ENCODE measurements around the gene PPA1. TPM values are rescaled to one million over a fixed set of nuclear protein-coding genes. Genes with fewer than 3 reads are reported as not detected.
"Not testable (repeated sequence)": the region's sequence is repeated elsewhere in the genome, so short reads cannot be mapped to it uniquely, and the experiment has no call there.

Gene PPA1
- total and polyA plus RNA-seq, 10 donors, result 54.8 to 133 (median 78.5) TPM

GRCh38 chr10:70186571-70186970, 46.7 kb downstream of the PPA1 start:
- no peak overlapping the region for H3K27ac ChIP-seq
- peaks cover 0 to 29% (median 13%) of the 10 kb centered on the region in 6 donors for H3K4me1 ChIP-seq
- DNase-seq, result no peak
- no peaks in the 10 kb centered on the region for H3K36me3 ChIP-seq
- WGBS, 5 donors, result 87 to 90% (median 89%) methylated on average over 3 of the region's 3 CpGs
- TF ChIP-seq, protein P1, sequence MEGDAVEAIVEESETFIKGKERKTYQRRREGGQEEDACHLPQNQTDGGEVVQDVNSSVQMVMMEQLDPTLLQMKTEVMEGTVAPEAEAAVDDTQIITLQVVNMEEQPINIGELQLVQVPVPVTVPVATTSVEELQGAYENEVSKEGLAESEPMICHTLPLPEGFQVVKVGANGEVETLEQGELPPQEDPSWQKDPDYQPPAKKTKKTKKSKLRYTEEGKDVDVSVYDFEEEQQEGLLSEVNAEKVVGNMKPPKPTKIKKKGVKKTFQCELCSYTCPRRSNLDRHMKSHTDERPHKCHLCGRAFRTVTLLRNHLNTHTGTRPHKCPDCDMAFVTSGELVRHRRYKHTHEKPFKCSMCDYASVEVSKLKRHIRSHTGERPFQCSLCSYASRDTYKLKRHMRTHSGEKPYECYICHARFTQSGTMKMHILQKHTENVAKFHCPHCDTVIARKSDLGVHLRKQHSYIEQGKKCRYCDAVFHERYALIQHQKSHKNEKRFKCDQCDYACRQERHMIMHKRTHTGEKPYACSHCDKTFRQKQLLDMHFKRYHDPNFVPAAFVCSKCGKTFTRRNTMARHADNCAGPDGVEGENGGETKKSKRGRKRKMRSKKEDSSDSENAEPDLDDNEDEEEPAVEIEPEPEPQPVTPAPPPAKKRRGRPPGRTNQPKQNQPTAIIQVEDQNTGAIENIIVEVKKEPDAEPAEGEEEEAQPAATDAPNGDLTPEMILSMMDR (IDR thresholded peaks at IDR 0.05 in 8 of 11, conservative IDR thresholded peaks at IDR 0.05 in 3 of 11), result no peak
- TF ChIP-seq POLR2AphosphoS5 (IDR thresholded peaks at IDR 0.05), result no peak
- TF ChIP-seq POLR2A (IDR thresholded peaks at IDR 0.05), result no peak
- H3K9me3 ChIP-seq, result no peaks in the 10 kb centered on the region
- intact Hi-C loops (cut with DNase I; ENCODE audit: low total_unique reads), result no loop called here
- no peak overlapping the region for H3K4me3 ChIP-seq
- no peaks in the 10 kb centered on the region for H3K27me3 ChIP-seq (replicated peaks in 1 of 7)

DNA sequence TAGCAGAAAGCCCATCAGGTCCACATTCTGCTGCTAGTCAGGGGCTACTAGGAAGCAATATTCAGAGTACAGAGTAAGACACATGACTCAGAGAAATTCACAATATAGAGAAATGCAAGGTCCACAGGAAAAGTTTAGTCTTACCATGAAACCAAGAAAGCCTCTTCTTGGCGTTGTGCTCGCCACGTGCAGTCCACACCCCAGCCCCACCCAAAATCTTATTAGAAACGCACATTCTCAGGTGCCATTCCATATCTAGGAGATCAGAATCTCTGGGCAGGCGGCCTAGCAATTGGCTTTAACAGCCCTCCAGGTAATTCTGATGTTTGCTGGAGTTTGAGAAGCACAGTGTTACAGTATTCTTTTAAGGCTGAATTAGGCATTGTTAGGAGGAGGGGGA, 47.1 kb downstream of the PPA1 start:
- DNase-seq, result no peak
- H3K36me3 ChIP-seq, result no peaks in the 10 kb centered on the region
- TF ChIP-seq, protein P1 (IDR thresholded peaks at IDR 0.05 in 8 of 11, conservative IDR thresholded peaks at IDR 0.05 in 3 of 11), result no peak
- no peak for TF ChIP-seq POLR2AphosphoS5 (IDR thresholded peaks at IDR 0.05)
- TF ChIP-seq POLR2A (IDR thresholded peaks at IDR 0.05), result no peak
- H3K4me1 ChIP-seq, result peaks cover 0 to 24% (median 9%) of the 10 kb centered on the region in 6 donors
- intact Hi-C loops (cut with DNase I; ENCODE audit: low total_unique reads), result no loop called here
- 82 to 94% (median 87%) methylated on average over 5 of the region's 5 CpGs for WGBS, 5 donors
- H3K9me3 ChIP-seq, result no peaks in the 10 kb centered on the region
- no peak overlapping the region for H3K4me3 ChIP-seq
- no peaks in the 10 kb centered on the region for H3K27me3 ChIP-seq (replicated peaks in 1 of 7)
- H3K27ac ChIP-seq, result no peak overlapping the region

- Histone ChIP-seq H3K4me1 (no peaks in the 10 kb centered on the region), H3K9me3 (peaks cover 0 to 8% (median 6%) of the 10 kb centered on the region in 8 donors), H3K27me3 (replicated peaks in 1 of 7) (peaks cover 0 to 8% (median 0%) of the 10 kb centered on the region in 7 donors), H3K4me3 (no peak overlapping the region), H3K27ac (no peak overlapping the region), H3K36me3 (no peaks in the 10 kb centered on the region)
- WGBS, 5 donors, result 81 to 90% (median 85%) methylated on average over 2 of the region's 2 CpGs
- no peak for DNase-seq
- TF ChIP-seq POLR2AphosphoS5 (IDR thresholded peaks at IDR 0.05), result no peak
- no peak for TF ChIP-seq POLR2A (IDR thresholded peaks at IDR 0.05)
- TF ChIP-seq, protein P1 (IDR thresholded peaks at IDR 0.05 in 8 of 11, conservative IDR thresholded peaks at IDR 0.05 in 3 of 11), result no peak
- intact Hi-C loops (cut with DNase I; ENCODE audit: low total_unique reads), result no loop called here
These were observed 49.9 kb downstream of the PPA1 start for GRCh38 chr10:70183304-70183703.

DNA sequence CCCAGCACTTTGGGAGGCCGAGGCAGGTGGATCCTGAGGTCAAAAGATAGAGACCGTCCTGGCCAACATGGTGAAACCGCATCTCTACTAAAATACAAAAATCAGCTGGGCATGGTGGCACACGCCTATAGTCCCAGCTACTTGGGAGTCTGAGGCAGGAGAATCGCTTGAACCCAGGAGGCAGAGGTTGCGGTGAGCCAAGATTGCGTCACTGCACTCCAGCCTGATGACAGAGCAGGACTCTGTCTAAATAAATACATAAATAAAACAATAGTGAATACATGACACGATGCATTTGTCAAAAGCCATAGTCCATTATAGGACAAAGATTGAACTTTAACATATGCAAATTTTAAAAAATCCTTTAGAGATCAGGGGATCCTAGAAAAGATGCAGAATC, 54.0 kb downstream of the PPA1 start:
- H3K27me3 ChIP-seq (replicated peaks in 1 of 7); H3K9me3 ChIP-seq; H3K36me3 ChIP-seq; H3K27ac ChIP-seq; intact Hi-C loops (cut with DNase I; ENCODE audit: low total_unique reads); DNase-seq; H3K4me3 ChIP-seq: not testable (repeated sequence)
- H3K4me1 ChIP-seq, result peaks cover 3 to 20% (median 10%) of the 10 kb centered on the region in 6 donors
- WGBS, 5 donors, result 92 to 95% (median 93%) methylated on average over 8 of the region's 8 CpGs

Measured in spleen (tissue), 11 donors.